Occipital lobe (tissue), 2 donors: Measurements from ENCODE around the gene CREBZF. TPM values are rescaled to one million over a fixed set of nuclear protein-coding genes. Genes with fewer than 3 reads are reported as not detected.
"Not testable (repeated sequence)": the region's sequence is repeated elsewhere in the genome, so short reads cannot be mapped to it uniquely, and the experiment has no call there.

Source experiments
- DNase-seq: peaks from one replicate; lab custom pipeline; 2025; lab: John Stamatoyannopoulos, UW
- total RNA-seq: library from RNA; depleted of rRNA; stranded (reverse); fragments of >200 nt; gene quantifications from one replicate; pipeline ENCODE4 v1.2.3, GENCODE V29; 2014

CREBZF gene
- total RNA-seq, 1 donor from 2014 or later = 117 TPM

GRCh38 chr11:85672105-85672902 lies 7.4 kb upstream of the CREBZF start:
- DNase-seq = no peak

GRCh38 chr11:85670949-85671663 lies 6.2 kb upstream of the CREBZF start:
- DNase-seq = not testable (repeated sequence)

- no peak for DNase-seq
Observed at GRCh38 chr11:85668157-85668556, 3.2 kb upstream of the CREBZF start.

GRCh38 chr11:85666687-85667086 lies 1.8 kb upstream of the CREBZF start:
- no peak for DNase-seq

GRCh38 chr11:85665733-85666132 lies 804 bp upstream of the CREBZF start:
- DNase-seq = no peak

GRCh38 chr11:85663753-85664614 lies 945 bp downstream of the CREBZF start:
- DNase-seq = peak; percentile 78

GRCh38 chr11:85663080-85663752 lies 1.7 kb downstream of the CREBZF start:
- DNase-seq = no peak

- DNase-seq = no peak
Observed at GRCh38 chr11:85661972-85662664, 2.8 kb downstream of the CREBZF start.

- DNase-seq = no peak
Observed at GRCh38 chr11:85658180-85658579, 6.7 kb downstream of the CREBZF start.

- no peak for DNase-seq
Observed at GRCh38 chr11:85656777-85657176, 8.2 kb downstream of the CREBZF start.

GRCh38 chr11:85654343-85654742 lies 10.6 kb downstream of the CREBZF start:
- not testable (repeated sequence) for DNase-seq

- DNase-seq = no peak
Observed at GRCh38 chr11:85652786-85653447, 12.0 kb downstream of the CREBZF start.

- no peak for DNase-seq
Observed at GRCh38 chr11:85651118-85651517, 13.8 kb downstream of the CREBZF start.

- peak; percentile 86 for DNase-seq
Observed at GRCh38 chr11:85647604-85648299, 17.2 kb downstream of the CREBZF start, which contains the start of gene TMEM126A. TMEM126A (plus strand) TSS chr11:85647967; CDS start chr11:85650256, 2,289 bp downstream.

- no peak for DNase-seq
Observed at GRCh38 chr11:85647078-85647477, 17.9 kb downstream of the CREBZF start.

- no peak for DNase-seq
Observed at GRCh38 chr11:85643191-85643614, 21.7 kb downstream of the CREBZF start.

GRCh38 chr11:85634747-85635146 lies 30.2 kb downstream of the CREBZF start:
- DNase-seq = no peak

- no peak for DNase-seq
Observed at GRCh38 chr11:85628771-85629341, 36.1 kb downstream of the CREBZF start.
